Tibial artery (tissue), 4 donors: ENCODE results near the gene SEZ6L2.

Experiments
- DNase-seq, 2 donors: peaks; one replicate each; pipeline ENCODE4 v3.0.0-alpha.2; 2019
- H3K27ac ChIP-seq, 2 donors: fragments of 200-600 bp; sonication (generic) in 1 of 2; 1 replicate in 1 of 2; 2 replicates in 1 of 2; pipeline ENCODE4 v1.5.1; 2018 to 2019; ENCODE audit warnings: mild to moderate bottlenecking in 1 of 2
- H3K27me3 ChIP-seq, 2 donors: fragments of 200-600 bp; sonication (generic) in 1 of 2; one replicate each; pipeline versions ENCODE4 v1.5.1 to v1.6.0; 2016 to 2019
- H3K36me3 ChIP-seq, 3 donors: fragments of 200-600 bp; sonication (generic) in 2 of 3; one replicate each; pipeline ENCODE4 v1.5.1; 2016 to 2019; ENCODE audit warnings: mild to moderate bottlenecking in 2 of 3
- H3K4me1 ChIP-seq, 4 donors: fragments of 200-600 bp; sonication (generic) in 2 of 4; 1 replicate in 3 of 4; 2 replicates in 1 of 4; pipeline ENCODE4 v1.5.1; 2016 to 2019
- H3K4me3 ChIP-seq, 2 donors: fragments of 200-600 bp; sonication (generic) in 1 of 2; 1 replicate in 1 of 2; 2 replicates in 1 of 2; pipeline ENCODE4 v1.5.1; 2018 to 2019; ENCODE audit warnings: mild to moderate bottlenecking in 2 of 2
- H3K9me3 ChIP-seq, 3 donors: fragments of 200-600 bp; sonication (generic) in 1 of 3; one replicate each; pipeline ENCODE4 v1.5.1; 2016 to 2019
- intact Hi-C: fragments of 100-400 bp; cut with DNase I; formaldehyde crosslinking; loops from one replicate; pipeline ENCODE4 v1.15.0; 2023; ENCODE audit warnings: low total_unique reads
- TF ChIP-seq, protein P1 (sequence below), 2 experiments: fragments of 200-600 bp in 1 of 2; fragments of 450-650 bp in 1 of 2; IDR thresholded peaks; one replicate each; pipeline ENCODE4 v1.5.1; 2017 to 2019; ENCODE audit warnings: antibody characterized with exemption in 2 of 2, mild to moderate bottlenecking in 1 of 2, moderate library complexity in 1 of 2

The SEZ6L2 gene

DNA sequence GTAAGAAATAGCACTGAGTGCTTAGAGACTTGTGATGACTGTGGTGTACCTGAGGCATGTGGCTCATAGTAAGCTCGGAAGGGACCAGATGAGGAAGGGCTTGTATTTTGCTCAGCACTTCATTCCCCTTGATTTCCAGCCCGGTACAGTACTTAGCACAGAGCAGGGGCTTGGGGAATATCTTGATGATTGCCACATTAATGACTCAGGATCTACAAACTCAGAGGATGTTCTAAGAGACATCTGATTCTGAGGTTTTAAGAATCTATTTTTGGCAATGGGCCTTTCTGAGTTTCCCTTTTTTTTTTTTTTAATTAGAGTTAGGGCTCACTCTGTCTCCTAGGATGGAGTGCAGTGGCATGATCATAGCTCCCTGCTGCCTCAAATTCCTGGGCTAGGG lies 10.0 kb upstream of the SEZ6L2 start:
- no peak overlapping the region for H3K4me3 ChIP-seq
- H3K36me3 ChIP-seq: peaks cover 0 to 31% (median 0%) of the 10 kb centered on the region in 3 donors
- H3K9me3 ChIP-seq: no peaks in the 10 kb centered on the region
- DNase-seq: no peak
- H3K4me1 ChIP-seq: no peaks in the 10 kb centered on the region
- no peaks in the 10 kb centered on the region for H3K27me3 ChIP-seq
- intact Hi-C loops: no loop called here
- TF ChIP-seq, protein P1, sequence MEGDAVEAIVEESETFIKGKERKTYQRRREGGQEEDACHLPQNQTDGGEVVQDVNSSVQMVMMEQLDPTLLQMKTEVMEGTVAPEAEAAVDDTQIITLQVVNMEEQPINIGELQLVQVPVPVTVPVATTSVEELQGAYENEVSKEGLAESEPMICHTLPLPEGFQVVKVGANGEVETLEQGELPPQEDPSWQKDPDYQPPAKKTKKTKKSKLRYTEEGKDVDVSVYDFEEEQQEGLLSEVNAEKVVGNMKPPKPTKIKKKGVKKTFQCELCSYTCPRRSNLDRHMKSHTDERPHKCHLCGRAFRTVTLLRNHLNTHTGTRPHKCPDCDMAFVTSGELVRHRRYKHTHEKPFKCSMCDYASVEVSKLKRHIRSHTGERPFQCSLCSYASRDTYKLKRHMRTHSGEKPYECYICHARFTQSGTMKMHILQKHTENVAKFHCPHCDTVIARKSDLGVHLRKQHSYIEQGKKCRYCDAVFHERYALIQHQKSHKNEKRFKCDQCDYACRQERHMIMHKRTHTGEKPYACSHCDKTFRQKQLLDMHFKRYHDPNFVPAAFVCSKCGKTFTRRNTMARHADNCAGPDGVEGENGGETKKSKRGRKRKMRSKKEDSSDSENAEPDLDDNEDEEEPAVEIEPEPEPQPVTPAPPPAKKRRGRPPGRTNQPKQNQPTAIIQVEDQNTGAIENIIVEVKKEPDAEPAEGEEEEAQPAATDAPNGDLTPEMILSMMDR (IDR thresholded peaks at IDR 0.05): no peak
- no peak overlapping the region for H3K27ac ChIP-seq

DNA sequence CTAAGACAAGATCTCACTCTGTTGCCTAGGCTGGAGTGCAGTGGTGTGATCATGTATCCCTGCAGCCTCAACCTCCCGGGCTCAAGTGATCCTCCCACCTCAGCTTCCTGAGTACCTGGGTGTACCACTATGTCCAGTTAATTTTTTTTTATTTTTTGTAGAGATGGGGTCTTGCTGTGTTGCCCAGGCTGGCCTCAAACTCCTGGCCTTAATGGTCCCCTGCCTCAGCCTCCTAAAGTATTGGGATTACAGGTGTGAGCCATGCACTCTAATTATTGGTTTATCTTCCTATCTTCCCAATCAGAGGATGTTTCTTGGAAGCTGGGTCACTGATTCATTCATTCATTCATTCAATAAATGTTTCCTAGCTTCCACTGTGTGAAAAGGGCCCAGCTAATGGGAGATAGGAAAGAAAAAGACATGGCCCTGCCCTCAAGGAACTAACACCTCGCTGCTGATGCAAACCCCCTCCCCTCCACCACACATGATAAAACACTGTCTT lies 9.4 kb upstream of the SEZ6L2 start:
- no peaks in the 10 kb centered on the region for H3K4me1 ChIP-seq
- no peak for DNase-seq
- peaks cover 0 to 25% (median 0%) of the 10 kb centered on the region in 3 donors for H3K36me3 ChIP-seq
- no peak overlapping the region for H3K4me3 ChIP-seq
- no peak overlapping the region for H3K27ac ChIP-seq
- TF ChIP-seq, protein P1 (IDR thresholded peaks at IDR 0.05): no peak
- no peaks in the 10 kb centered on the region for H3K9me3 ChIP-seq
- H3K27me3 ChIP-seq: no peaks in the 10 kb centered on the region
- intact Hi-C loops: no loop called here

DNA sequence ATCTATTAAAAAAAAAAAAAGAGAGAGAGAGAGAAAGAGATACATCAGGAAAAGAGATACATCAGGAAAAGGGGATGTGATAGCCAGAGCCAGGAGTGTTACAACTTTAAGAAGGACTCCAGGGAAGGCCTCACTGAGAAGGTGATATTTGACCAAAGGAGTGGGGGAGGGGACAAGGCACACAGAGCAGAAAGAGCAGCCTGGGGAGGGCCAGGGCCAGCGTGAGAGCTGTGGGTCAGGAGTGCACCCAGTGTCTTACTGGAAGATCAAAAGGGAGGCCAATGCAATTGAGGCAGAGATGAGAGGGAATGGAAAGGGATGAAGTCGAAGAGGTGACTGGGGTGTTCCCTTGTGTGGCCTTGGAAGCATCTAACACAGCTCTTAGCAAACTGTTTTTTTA lies 8.6 kb upstream of the SEZ6L2 start:
- H3K4me3 ChIP-seq: no peak overlapping the region
- no peak overlapping the region for H3K27ac ChIP-seq
- DNase-seq: no peak
- peaks cover 0 to 19% (median 0%) of the 10 kb centered on the region in 3 donors for H3K36me3 ChIP-seq
- no peaks in the 10 kb centered on the region for H3K27me3 ChIP-seq
- H3K4me1 ChIP-seq: no peaks in the 10 kb centered on the region
- intact Hi-C loops: no loop called here
- H3K9me3 ChIP-seq: no peaks in the 10 kb centered on the region
- TF ChIP-seq, protein P1 (IDR thresholded peaks at IDR 0.05): no peak

DNA sequence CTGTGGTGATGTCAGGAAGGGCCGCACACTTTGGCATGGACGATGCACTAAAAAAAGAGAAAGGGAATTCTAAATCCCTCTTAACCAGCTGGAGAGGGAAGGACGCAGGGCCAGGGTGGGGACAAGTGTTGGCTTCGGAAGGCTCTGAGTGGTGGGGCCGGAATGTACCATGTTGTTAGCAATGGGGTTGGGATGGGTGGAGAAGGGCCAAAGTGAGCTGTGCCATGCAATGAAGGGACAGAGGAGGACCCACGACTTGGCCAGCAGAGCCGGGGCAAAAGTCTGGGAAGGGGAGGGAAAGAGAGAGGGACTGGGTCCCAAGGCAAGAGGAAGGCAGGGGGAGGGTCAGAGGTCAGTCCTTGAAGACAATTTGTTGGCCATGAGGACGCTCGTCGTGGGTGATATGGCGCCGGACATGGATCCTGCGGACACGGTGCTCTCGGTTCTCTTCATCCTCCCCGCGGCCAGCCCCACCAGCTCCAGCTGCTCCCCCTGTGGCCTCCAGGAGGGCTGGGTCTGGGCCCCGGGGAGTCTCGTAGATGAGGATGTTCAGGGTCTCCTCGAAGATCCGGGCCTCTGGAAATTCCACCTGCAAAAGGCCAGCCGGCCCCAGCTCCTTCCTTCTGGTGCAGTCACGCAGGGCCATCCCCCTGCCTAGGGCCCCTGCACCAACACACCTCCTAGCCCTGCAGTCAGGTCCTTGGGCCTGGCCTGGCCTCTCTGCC lies 7.3 kb upstream of the SEZ6L2 start:
- Histone ChIP-seq H3K36me3 (peaks cover 0 to 18% (median 0%) of the 10 kb centered on the region in 3 donors), H3K9me3 (no peaks in the 10 kb centered on the region), H3K27ac (no peak overlapping the region), H3K27me3 (peaks cover 0 to 5% of the 10 kb centered on the region in 2 donors), H3K4me3 (no peak overlapping the region), H3K4me1 (no peaks in the 10 kb centered on the region)
- TF ChIP-seq, protein P1 (IDR thresholded peaks at IDR 0.05): no peak
- DNase-seq: no peak
- intact Hi-C loops: no loop called here

DNA sequence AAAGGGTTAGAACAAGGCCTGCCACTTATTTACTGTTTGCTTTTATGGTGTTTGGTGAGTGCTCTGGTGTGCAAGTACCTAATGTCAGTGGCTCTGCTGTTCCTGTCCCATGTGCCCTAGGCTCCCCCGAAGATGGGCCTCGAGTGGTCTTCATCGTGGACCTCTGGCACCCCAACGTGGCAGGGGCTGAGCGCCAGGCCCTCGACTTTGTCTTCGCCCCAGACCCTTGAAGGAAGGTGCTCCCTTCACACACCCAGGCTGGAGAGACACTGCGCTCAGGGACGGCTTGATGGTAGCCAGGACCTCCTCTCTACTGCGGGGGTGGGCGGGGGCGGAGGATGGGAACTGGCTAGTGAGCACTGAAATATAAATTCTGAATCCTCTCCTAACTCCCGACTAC lies 6.3 kb upstream of the SEZ6L2 start:
- no peak for DNase-seq
- TF ChIP-seq, protein P1 (IDR thresholded peaks at IDR 0.05): no peak
- H3K27me3 ChIP-seq: peaks cover 0 to 15% of the 10 kb centered on the region in 2 donors
- H3K4me1 ChIP-seq: peaks cover 0 to 7% (median 3%) of the 10 kb centered on the region in 4 donors
- H3K9me3 ChIP-seq: no peaks in the 10 kb centered on the region
- H3K4me3 ChIP-seq: no peak overlapping the region
- H3K36me3 ChIP-seq: peaks cover 0 to 10% (median 0%) of the 10 kb centered on the region in 3 donors
- H3K27ac ChIP-seq: no peak overlapping the region
- intact Hi-C loops: no loop called here
